Transverse colon (tissue), 4 donors: Measurements from ENCODE around the gene WDFY3. TPM values are rescaled to one million over a fixed set of nuclear protein-coding genes. Genes with fewer than 3 reads are reported as not detected.

Experiments
- DNase-seq: peaks from one replicate; pipeline ENCODE4 v3.0.0-alpha.2; 2019
- H3K27ac ChIP-seq, 4 donors: fragments of 200-600 bp; sonication (generic); 2 replicates each; pipeline ENCODE4 v1.5.1; 2016 to 2018; ENCODE audit warnings: inconsistent platforms in 4 of 4
- H3K27me3 ChIP-seq: fragments of 200-600 bp; sonication (generic); 2 replicates; pipeline ENCODE4 v1.5.1; 2017; ENCODE audit warnings: inconsistent platforms
- H3K36me3 ChIP-seq, 4 donors: fragments of 200-600 bp; sonication (generic); 2 replicates each; pipeline ENCODE4 v1.5.1; 2017 to 2019; ENCODE audit warnings: inconsistent platforms in 4 of 4
- H3K4me1 ChIP-seq, 4 donors: fragments of 200-600 bp; sonication (generic); 2 replicates each; pipeline ENCODE4 v1.5.1; 2017 to 2020; ENCODE audit warnings: inconsistent platforms in 4 of 4
- H3K4me3 ChIP-seq, 4 donors: fragments of 200-600 bp; sonication (generic); 1 replicate in 1 of 4; 2 replicates in 3 of 4; pipeline versions ENCODE4 v1.5.1 to v1.6.1; 2017 to 2019; ENCODE audit warnings: inconsistent platforms in 4 of 4
- H3K9me3 ChIP-seq, 2 donors: fragments of 200-600 bp; sonication (generic); 2 replicates each; pipeline ENCODE4 v1.5.1; 2017 to 2019; ENCODE audit warnings: inconsistent platforms in 2 of 2
- EP300 ChIP-seq: sonication (generic); formaldehyde crosslinking; IDR thresholded peaks from one replicate; pipeline ENCODE4 v1.6.1; 2017; ENCODE audit warnings: antibody characterized with exemption, low read depth
- POLR2A ChIP-seq: fragments of 450-650 bp; IDR thresholded peaks from one replicate; pipeline ENCODE4 v1.6.1; 2016; ENCODE audit warnings: antibody characterized with exemption, mild to moderate bottlenecking, moderate library complexity
- POLR2AphosphoS5 ChIP-seq, 3 donors: sonication (generic); formaldehyde crosslinking; IDR thresholded peaks; one replicate each; pipeline ENCODE4 v1.6.1; 2016; ENCODE audit warnings: antibody characterized with exemption in 3 of 3
- WGBS, 2 donors: methylation state at CpG; one replicate each; pipeline ENCODE4 v1.1.5; 2018; ENCODE audit warnings: low coverage in 1 of 2; 5-methylcytosine and 5-hydroxymethylcytosine counted together
- in situ Hi-C, 4 donors: fragments of 200-750 bp; cut with MboI; loops; one replicate each; pipeline versions ENCODE4 v1.15.0 to v1.15.1; 2017; ENCODE audit warnings: low sequenced_read_pairs in 3 of 4, low pct_ligation_motif_present in 1 of 4, low pct_unique_long_range_greater_than_20kb in 1 of 4
- intact Hi-C: fragments of 100-400 bp; cut with DNase I; formaldehyde crosslinking; loops from one replicate; pipeline ENCODE4 v1.15.1; 2023; ENCODE audit warnings: low total_unique reads
- total RNA-seq, 4 donors: library from RNA; depleted of rRNA; stranded (reverse); fragments of >200 nt; gene quantifications; one replicate each; pipeline ENCODE4 v1.1.0, GENCODE V29; 2016
- TF ChIP-seq, protein P1 (sequence below), 5 experiments: fragments of 200-600 bp in 3 of 5; fragments of 450-650 bp in 2 of 5; sonication (generic) in 3 of 5; IDR thresholded peaks; 1 replicate in 2 of 5; 2 replicates in 3 of 5; pipeline ENCODE4 v1.5.1; 2016 to 2017; ENCODE audit warnings: antibody characterized with exemption in 5 of 5, inconsistent platforms in 3 of 5, mild to moderate bottlenecking in 2 of 5, moderate library complexity in 1 of 5

WDFY3 gene
- total RNA-seq, 4 donors from 2014 or later = 58.8 to 449 (median 69.2) TPM

DNA sequence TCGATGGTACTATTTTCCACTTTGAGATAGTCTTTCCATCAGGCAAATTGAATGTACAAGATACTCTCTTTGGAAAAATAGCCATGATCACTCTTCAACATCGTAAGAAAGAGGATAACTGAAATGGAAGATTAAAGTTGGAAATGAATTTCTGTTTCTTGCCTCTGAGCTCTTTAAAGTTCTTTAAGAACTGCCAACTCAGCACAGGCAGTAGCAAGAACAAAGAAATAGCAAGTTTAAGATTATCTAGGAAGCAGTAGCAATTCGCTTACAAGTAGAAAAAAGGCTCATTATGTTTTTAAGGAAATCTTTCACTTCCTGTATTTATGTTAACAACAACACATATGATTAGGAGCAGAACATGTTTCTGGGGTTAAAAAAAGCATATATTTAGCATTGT, 255.9 kb downstream of the WDFY3 start:
- TF ChIP-seq, protein P1, sequence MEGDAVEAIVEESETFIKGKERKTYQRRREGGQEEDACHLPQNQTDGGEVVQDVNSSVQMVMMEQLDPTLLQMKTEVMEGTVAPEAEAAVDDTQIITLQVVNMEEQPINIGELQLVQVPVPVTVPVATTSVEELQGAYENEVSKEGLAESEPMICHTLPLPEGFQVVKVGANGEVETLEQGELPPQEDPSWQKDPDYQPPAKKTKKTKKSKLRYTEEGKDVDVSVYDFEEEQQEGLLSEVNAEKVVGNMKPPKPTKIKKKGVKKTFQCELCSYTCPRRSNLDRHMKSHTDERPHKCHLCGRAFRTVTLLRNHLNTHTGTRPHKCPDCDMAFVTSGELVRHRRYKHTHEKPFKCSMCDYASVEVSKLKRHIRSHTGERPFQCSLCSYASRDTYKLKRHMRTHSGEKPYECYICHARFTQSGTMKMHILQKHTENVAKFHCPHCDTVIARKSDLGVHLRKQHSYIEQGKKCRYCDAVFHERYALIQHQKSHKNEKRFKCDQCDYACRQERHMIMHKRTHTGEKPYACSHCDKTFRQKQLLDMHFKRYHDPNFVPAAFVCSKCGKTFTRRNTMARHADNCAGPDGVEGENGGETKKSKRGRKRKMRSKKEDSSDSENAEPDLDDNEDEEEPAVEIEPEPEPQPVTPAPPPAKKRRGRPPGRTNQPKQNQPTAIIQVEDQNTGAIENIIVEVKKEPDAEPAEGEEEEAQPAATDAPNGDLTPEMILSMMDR (IDR thresholded peaks at IDR 0.05) = no peak
- TF ChIP-seq POLR2A (no peak), POLR2AphosphoS5 (IDR thresholded peaks at IDR 0.05) (no peak), EP300 (no peak)
- H3K27ac ChIP-seq = no peak overlapping the region
- intact Hi-C loops = no loop called here
- H3K4me3 ChIP-seq = no peak overlapping the region
- in situ Hi-C loops = no loop called here
- no peak for DNase-seq
- no peaks in the 10 kb centered on the region for H3K27me3 ChIP-seq
- 79 to 84% methylated on average over 3 of the region's 3 CpGs for WGBS, 2 donors
- H3K9me3 ChIP-seq = no peaks in the 10 kb centered on the region
- H3K4me1 ChIP-seq = no peaks in the 10 kb centered on the region
- H3K36me3 ChIP-seq = peaks cover 0 to 73% (median 15%) of the 10 kb centered on the region in 4 donors

- Histone ChIP-seq H3K4me3 (no peak overlapping the region), H3K36me3 (peaks cover 0 to 75% (median 10%) of the 10 kb centered on the region in 4 donors), H3K27ac (no peak overlapping the region), H3K4me1 (no peaks in the 10 kb centered on the region), H3K9me3 (no peaks in the 10 kb centered on the region), H3K27me3 (no peaks in the 10 kb centered on the region)
- TF ChIP-seq EP300 (no peak), POLR2A (no peak), POLR2AphosphoS5 (IDR thresholded peaks at IDR 0.05) (no peak)
- TF ChIP-seq, protein P1 (IDR thresholded peaks at IDR 0.05) = no peak
- intact Hi-C loops = no loop called here
- in situ Hi-C loops = no loop called here
- no peak for DNase-seq
- 87 to 93% methylated on average over 3 to 6 of the region's 6 CpGs for WGBS, 2 donors
These were observed 257.9 kb downstream of the WDFY3 start for GRCh38 chr4:84708406-84709135.

GRCh38 chr4:84706286-84706685, 260.2 kb downstream of the WDFY3 start:
- intact Hi-C loops = no loop called here

GRCh38 chr4:84699001-84699671, 267.4 kb downstream of the WDFY3 start:
- no peak for DNase-seq
- intact Hi-C loops = no loop called here
- Histone ChIP-seq H3K4me3 (no peak overlapping the region), H3K36me3 (peaks cover 0 to 50% (median 15%) of the 10 kb centered on the region in 4 donors), H3K27ac (no peak overlapping the region), H3K4me1 (no peaks in the 10 kb centered on the region), H3K27me3 (no peaks in the 10 kb centered on the region), H3K9me3 (no peaks in the 10 kb centered on the region)
- 62 to 67% methylated on average over 6 of the region's 6 CpGs for WGBS, 2 donors
- TF ChIP-seq, protein P1 (IDR thresholded peaks at IDR 0.05) = no peak
- TF ChIP-seq POLR2AphosphoS5 (IDR thresholded peaks at IDR 0.05) = no peak
- TF ChIP-seq EP300 = no peak
- TF ChIP-seq POLR2A = no peak
- in situ Hi-C loops = no loop called here

More at GRCh38 chr4:84706286-84706685, 260.2 kb downstream of the WDFY3 start:
- in situ Hi-C loops = no loop called here
- no peaks in the 10 kb centered on the region for H3K27me3 ChIP-seq
- peaks cover 0 to 57% (median 18%) of the 10 kb centered on the region in 4 donors for H3K36me3 ChIP-seq
- no peaks in the 10 kb centered on the region for H3K4me1 ChIP-seq
- no peak for TF ChIP-seq POLR2A
- TF ChIP-seq, protein P1 (IDR thresholded peaks at IDR 0.05) = no peak
- TF ChIP-seq POLR2AphosphoS5 (IDR thresholded peaks at IDR 0.05) = no peak
- no peak overlapping the region for H3K27ac ChIP-seq
- no peak for DNase-seq
- H3K9me3 ChIP-seq = no peaks in the 10 kb centered on the region
- WGBS, 2 donors = 81 to 91% methylated on average over 2 of the region's 2 CpGs
- no peak overlapping the region for H3K4me3 ChIP-seq
